ENCODE results near the gene C1orf226.
"Not testable (repeated sequence)": the region's sequence is repeated elsewhere in the genome, so short reads cannot be mapped to it uniquely, and the experiment has no call there.

Gene C1orf226

GRCh38 chr1:162381383-162381782, at the start of gene C1orf226:
C1orf226 (plus strand) TSS chr1:162381728; CDS start chr1:162381902, 174 bp downstream.
- DNase-seq (ENCODE audit: insufficient read length, low spot score) (no peak), FAIRE-seq (no peak)

GRCh38 chr1:162333991-162334390, 47.5 kb upstream of the C1orf226 start:
- FAIRE-seq (no peak), DNase-seq (ENCODE audit: insufficient read length, low spot score) (no peak)

- FAIRE-seq, result no peak
- DNase-seq (ENCODE audit: insufficient read length, low spot score), result no peak
These were observed 46.4 kb upstream of the C1orf226 start for GRCh38 chr1:162335126-162335525.

GRCh38 chr1:162336621-162337285, 44.8 kb upstream of the C1orf226 start:
- DNase-seq (ENCODE audit: insufficient read length, low spot score), result no peak
- FAIRE-seq, result no peak

- FAIRE-seq (no peak), DNase-seq (ENCODE audit: insufficient read length, low spot score) (no peak)
These were observed 39.0 kb upstream of the C1orf226 start for GRCh38 chr1:162342452-162342983.

- no peak for FAIRE-seq
- no peak for DNase-seq (ENCODE audit: insufficient read length, low spot score)
These were observed 38.1 kb upstream of the C1orf226 start for GRCh38 chr1:162343470-162343869.

- DNase-seq (ENCODE audit: insufficient read length, low spot score) (no peak), FAIRE-seq (no peak)
These were observed 34.2 kb upstream of the C1orf226 start for GRCh38 chr1:162347281-162347680.

- DNase-seq (ENCODE audit: insufficient read length, low spot score), result peak; percentile 57
- FAIRE-seq, result no peak
These were observed 31.7 kb upstream of the C1orf226 start for GRCh38 chr1:162349635-162350330.

- no peak for FAIRE-seq
- no peak for DNase-seq (ENCODE audit: insufficient read length, low spot score)
These were observed 30.2 kb upstream of the C1orf226 start for GRCh38 chr1:162351246-162351842.

- DNase-seq (ENCODE audit: insufficient read length, low spot score); FAIRE-seq: not testable (repeated sequence)
These were observed 29.7 kb upstream of the C1orf226 start for GRCh38 chr1:162351874-162352273.

- DNase-seq (ENCODE audit: insufficient read length, low spot score), result no peak
- FAIRE-seq, result no peak
These were observed 28.4 kb upstream of the C1orf226 start for GRCh38 chr1:162353078-162353477.

- DNase-seq (ENCODE audit: insufficient read length, low spot score) (no peak), FAIRE-seq (no peak)
These were observed 27.8 kb upstream of the C1orf226 start for GRCh38 chr1:162353702-162354101.

GRCh38 chr1:162357681-162358266, 23.8 kb upstream of the C1orf226 start:
- DNase-seq (ENCODE audit: insufficient read length, low spot score) (peak; percentile 36), FAIRE-seq (no peak)

GRCh38 chr1:162358928-162359327, 22.6 kb upstream of the C1orf226 start:
- no peak for DNase-seq (ENCODE audit: insufficient read length, low spot score)
- no peak for FAIRE-seq

- FAIRE-seq, result no peak
- DNase-seq (ENCODE audit: insufficient read length, low spot score), result no peak
These were observed 21.8 kb upstream of the C1orf226 start for GRCh38 chr1:162359523-162360236.

GRCh38 chr1:162360237-162360873, 21.2 kb upstream of the C1orf226 start:
- FAIRE-seq (no peak), DNase-seq (ENCODE audit: insufficient read length, low spot score) (no peak)

- FAIRE-seq, result no peak
These were observed 20.7 kb upstream of the C1orf226 start for GRCh38 chr1:162360874-162361260.

GRCh38 chr1:162361349-162361748, 20.2 kb upstream of the C1orf226 start:
- FAIRE-seq (no peak), DNase-seq (ENCODE audit: insufficient read length, low spot score) (no peak)

More at GRCh38 chr1:162360874-162361260, 20.7 kb upstream of the C1orf226 start:
- no peak for DNase-seq (ENCODE audit: insufficient read length, low spot score)

- DNase-seq (ENCODE audit: insufficient read length, low spot score) (no peak), FAIRE-seq (no peak)
These were observed 17.7 kb upstream of the C1orf226 start for GRCh38 chr1:162363823-162364222.

- no peak for FAIRE-seq
- DNase-seq (ENCODE audit: insufficient read length, low spot score), result no peak
These were observed 17.0 kb upstream of the C1orf226 start for GRCh38 chr1:162364498-162364897.
